Prostate gland (tissue), 2 donors: Measurements from ENCODE around the gene MT1A.

Experiments
- POLR2A ChIP-seq: fragments of 450-650 bp; IDR thresholded peaks from one replicate; pipeline ENCODE4 v1.6.1; 2016; ENCODE audit warnings: antibody characterized with exemption, mild to moderate bottlenecking
- POLR2AphosphoS5 ChIP-seq: sonication (generic); formaldehyde crosslinking; IDR thresholded peaks from one replicate; pipeline ENCODE4 v1.6.1; 2017; ENCODE audit warnings: antibody characterized with exemption
- TF ChIP-seq, protein P1 (sequence below), 4 experiments: fragments of 200-600 bp in 2 of 4; fragments of 450-650 bp in 2 of 4; sonication (generic) in 2 of 4; IDR thresholded peaks; 1 replicate in 3 of 4; 2 replicates in 1 of 4; pipeline ENCODE4 v1.5.1; 2016 to 2019; ENCODE audit warnings: antibody characterized with exemption in 4 of 4, mild to moderate bottlenecking in 2 of 4, moderate library complexity in 2 of 4

- TF ChIP-seq, protein P1, sequence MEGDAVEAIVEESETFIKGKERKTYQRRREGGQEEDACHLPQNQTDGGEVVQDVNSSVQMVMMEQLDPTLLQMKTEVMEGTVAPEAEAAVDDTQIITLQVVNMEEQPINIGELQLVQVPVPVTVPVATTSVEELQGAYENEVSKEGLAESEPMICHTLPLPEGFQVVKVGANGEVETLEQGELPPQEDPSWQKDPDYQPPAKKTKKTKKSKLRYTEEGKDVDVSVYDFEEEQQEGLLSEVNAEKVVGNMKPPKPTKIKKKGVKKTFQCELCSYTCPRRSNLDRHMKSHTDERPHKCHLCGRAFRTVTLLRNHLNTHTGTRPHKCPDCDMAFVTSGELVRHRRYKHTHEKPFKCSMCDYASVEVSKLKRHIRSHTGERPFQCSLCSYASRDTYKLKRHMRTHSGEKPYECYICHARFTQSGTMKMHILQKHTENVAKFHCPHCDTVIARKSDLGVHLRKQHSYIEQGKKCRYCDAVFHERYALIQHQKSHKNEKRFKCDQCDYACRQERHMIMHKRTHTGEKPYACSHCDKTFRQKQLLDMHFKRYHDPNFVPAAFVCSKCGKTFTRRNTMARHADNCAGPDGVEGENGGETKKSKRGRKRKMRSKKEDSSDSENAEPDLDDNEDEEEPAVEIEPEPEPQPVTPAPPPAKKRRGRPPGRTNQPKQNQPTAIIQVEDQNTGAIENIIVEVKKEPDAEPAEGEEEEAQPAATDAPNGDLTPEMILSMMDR (IDR thresholded peaks at IDR 0.05), result no peak
- TF ChIP-seq POLR2A, result no peak
- TF ChIP-seq POLR2AphosphoS5, result no peak
These were observed 8.9 kb upstream of the MT1A start for GRCh38 chr16:56629531-56629930.
